Smooth muscle cell (in vitro differentiated cells): ENCODE data around the gene RNF220. TPM values are rescaled to one million over a fixed set of nuclear protein-coding genes. Genes with fewer than 3 reads are reported as not detected.

Source experiments
- DNase-seq: peaks from one replicate; lab custom pipeline; 2025; ENCODE audit not compliant: unreplicated experiment; lab: John Stamatoyannopoulos, UW
- H2AFZ ChIP-seq: fragments of 200-600 bp; sonication (generic); 2 replicates; pipeline ENCODE4 v1.6.0; 2016; ENCODE audit warnings: antibody characterized with exemption, low read depth, mild to moderate bottlenecking
- H3F3A ChIP-seq: fragments of 200-600 bp; sonication (generic); 2 replicates; pipeline ENCODE4 v1.6.0; 2017; ENCODE audit warnings: antibody characterized with exemption, low read depth
- H3K27ac ChIP-seq: fragments of 200-600 bp; sonication (generic); 2 replicates; pipeline ENCODE4 v1.5.1; 2016; ENCODE audit warnings: low read depth, mild to moderate bottlenecking
- H3K27me3 ChIP-seq: fragments of 200-600 bp; sonication (generic); 2 replicates; pipeline ENCODE4 v1.6.1; 2016; ENCODE audit warnings: low read depth, mild to moderate bottlenecking
- H3K36me3 ChIP-seq: fragments of 200-600 bp; sonication (generic); 2 replicates; pipeline ENCODE4 v1.5.1; 2016; ENCODE audit warnings: low read depth
- H3K4me1 ChIP-seq: fragments of 200-600 bp; sonication (generic); 2 replicates; pipeline ENCODE4 v1.5.1; 2016; ENCODE audit warnings: low read depth
- H3K4me2 ChIP-seq: fragments of 200-600 bp; sonication (generic); 2 replicates; pipeline ENCODE4 v1.6.0; 2016; ENCODE audit warnings: mild to moderate bottlenecking
- H3K4me3 ChIP-seq: fragments of 200-600 bp; sonication (generic); 2 replicates; pipeline ENCODE4 v1.5.1; 2016; ENCODE audit warnings: mild to moderate bottlenecking
- H3K79me2 ChIP-seq: fragments of 200-600 bp; sonication (generic); 2 replicates; pipeline ENCODE4 v1.6.0; 2016; ENCODE audit warnings: low read depth, mild to moderate bottlenecking
- H3K9ac ChIP-seq: fragments of 200-600 bp; sonication (generic); 2 replicates; pipeline ENCODE4 v1.6.0; 2016; ENCODE audit warnings: low read depth
- H3K9me3 ChIP-seq: fragments of 200-600 bp; sonication (generic); replicated peaks from 2 replicates; pipeline ENCODE4 v1.5.1; 2016; ENCODE audit warnings: low read depth
- H4K20me1 ChIP-seq: fragments of 200-600 bp; sonication (generic); 2 replicates; pipeline ENCODE4 v1.6.0; 2016; ENCODE audit warnings: low read depth
- WGBS: methylation state at CpG from one replicate; pipeline ENCODE4 v1.1.7; 2016; ENCODE audit warnings: low lambda C conversion rate; 5-methylcytosine and 5-hydroxymethylcytosine counted together
- polyA plus RNA-seq: library from polyadenylated mRNA; unstranded; fragments of >200 nt; fragmentation: Nextera tagmentation; extraction: Ambion mirVana; gene quantifications from 2 replicates; pipeline ENCODE4 v1.2.1, GENCODE V29; 2016
- total RNA-seq: library from RNA; depleted of rRNA; stranded (reverse); fragments of >200 nt; gene quantifications from 2 replicates; pipeline ENCODE4 v1.2.3, GENCODE V29; 2014
- TF ChIP-seq, protein P1 (sequence below): fragments of 200-600 bp; sonication (generic); IDR thresholded peaks from 2 replicates; pipeline ENCODE4 v1.5.1; 2017; ENCODE audit warnings: borderline replicate concordance, mild to moderate bottlenecking, antibody characterized with exemption; ENCODE audit not compliant: insufficient read depth, poor library complexity, severe bottlenecking

Gene RNF220
- total and polyA plus RNA-seq, 2 experiments from 2014 or later: 65.8 to 71.1 TPM

DNA sequence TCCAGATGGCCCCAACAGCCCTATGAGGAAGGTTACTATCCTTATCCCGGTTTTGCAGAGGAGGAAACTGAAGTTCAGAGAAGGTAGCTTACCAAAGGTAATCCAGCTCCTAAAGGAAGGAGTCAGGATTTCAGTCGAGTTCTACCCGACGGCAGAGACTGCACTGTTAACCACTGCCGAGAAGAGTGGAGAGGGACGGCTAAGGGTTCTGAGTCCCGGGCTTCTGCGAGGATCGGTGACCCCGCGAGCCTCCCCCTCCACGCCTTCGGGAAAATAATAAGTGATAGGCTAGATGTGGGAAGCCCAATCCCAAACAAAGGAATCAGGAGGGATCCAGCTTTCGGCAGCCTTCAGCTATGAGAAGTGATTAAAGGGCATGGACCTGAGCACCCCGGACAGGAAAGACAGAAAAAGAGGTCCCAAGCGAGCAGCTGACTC lies 268.6 kb downstream of the RNF220 start:
- Histone ChIP-seq H3K79me2 (no peaks in the 10 kb centered on the region), H3K4me1 (no peaks in the 10 kb centered on the region), H2AFZ (peak overlapping the region; percentile 92), H3F3A (peaks cover 9% of the 10 kb centered on the region), H3K9ac (peak overlapping the region; percentile 72), H3K27me3 (no peaks in the 10 kb centered on the region), H3K4me3 (peak overlapping the region; percentile 60), H3K4me2 (peak overlapping the region; percentile 85), H3K9me3 (no peaks in the 10 kb centered on the region), H3K27ac (peak overlapping the region; percentile 88), H3K36me3 (no peaks in the 10 kb centered on the region), H4K20me1 (no peaks in the 10 kb centered on the region)
- TF ChIP-seq, protein P1, sequence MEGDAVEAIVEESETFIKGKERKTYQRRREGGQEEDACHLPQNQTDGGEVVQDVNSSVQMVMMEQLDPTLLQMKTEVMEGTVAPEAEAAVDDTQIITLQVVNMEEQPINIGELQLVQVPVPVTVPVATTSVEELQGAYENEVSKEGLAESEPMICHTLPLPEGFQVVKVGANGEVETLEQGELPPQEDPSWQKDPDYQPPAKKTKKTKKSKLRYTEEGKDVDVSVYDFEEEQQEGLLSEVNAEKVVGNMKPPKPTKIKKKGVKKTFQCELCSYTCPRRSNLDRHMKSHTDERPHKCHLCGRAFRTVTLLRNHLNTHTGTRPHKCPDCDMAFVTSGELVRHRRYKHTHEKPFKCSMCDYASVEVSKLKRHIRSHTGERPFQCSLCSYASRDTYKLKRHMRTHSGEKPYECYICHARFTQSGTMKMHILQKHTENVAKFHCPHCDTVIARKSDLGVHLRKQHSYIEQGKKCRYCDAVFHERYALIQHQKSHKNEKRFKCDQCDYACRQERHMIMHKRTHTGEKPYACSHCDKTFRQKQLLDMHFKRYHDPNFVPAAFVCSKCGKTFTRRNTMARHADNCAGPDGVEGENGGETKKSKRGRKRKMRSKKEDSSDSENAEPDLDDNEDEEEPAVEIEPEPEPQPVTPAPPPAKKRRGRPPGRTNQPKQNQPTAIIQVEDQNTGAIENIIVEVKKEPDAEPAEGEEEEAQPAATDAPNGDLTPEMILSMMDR: no peak
- no peak for DNase-seq
- 4% methylated on average over 16 of the region's 16 CpGs for WGBS

- 3% methylated on average over 46 of the region's 56 CpGs for WGBS
- H3K4me2 ChIP-seq: peak within 1 kb of the TSS; percentile 89
- TF ChIP-seq, protein P1: no peak
- peak within 1 kb of the TSS; percentile 60 for H3K4me3 ChIP-seq
- peak within 1 kb of the TSS; percentile 88 for H3K27ac ChIP-seq
- peaks cover 9% of the 10 kb centered on the region for H3F3A ChIP-seq
- H3K79me2 ChIP-seq: no peaks in the 10 kb centered on the region
- H3K36me3 ChIP-seq: no peaks in the 10 kb centered on the region
- no peaks in the 10 kb centered on the region for H4K20me1 ChIP-seq
- H3K4me1 ChIP-seq: no peaks in the 10 kb centered on the region
- peak within 1 kb of the TSS; percentile 92 for H2AFZ ChIP-seq
- DNase-seq: peak; percentile 99
- H3K9ac ChIP-seq: peak within 1 kb of the TSS; percentile 72
- H3K27me3 ChIP-seq: no peaks in the 10 kb centered on the region
- H3K9me3 ChIP-seq: no peaks in the 10 kb centered on the region
Observed at GRCh38 chr1:44674113-44675000, 269.3 kb downstream of the RNF220 start, which contains the start of the genes ARMH1 and TMEM53. Gene ARMH1, plus strand, starts transcription at chr1:44674714. Its CDS starts 14,984 bp downstream, at chr1:44689698. Gene TMEM53, minus strand, starts transcription at chr1:44674481. Its CDS starts 90 bp downstream, at chr1:44674391.

DNA sequence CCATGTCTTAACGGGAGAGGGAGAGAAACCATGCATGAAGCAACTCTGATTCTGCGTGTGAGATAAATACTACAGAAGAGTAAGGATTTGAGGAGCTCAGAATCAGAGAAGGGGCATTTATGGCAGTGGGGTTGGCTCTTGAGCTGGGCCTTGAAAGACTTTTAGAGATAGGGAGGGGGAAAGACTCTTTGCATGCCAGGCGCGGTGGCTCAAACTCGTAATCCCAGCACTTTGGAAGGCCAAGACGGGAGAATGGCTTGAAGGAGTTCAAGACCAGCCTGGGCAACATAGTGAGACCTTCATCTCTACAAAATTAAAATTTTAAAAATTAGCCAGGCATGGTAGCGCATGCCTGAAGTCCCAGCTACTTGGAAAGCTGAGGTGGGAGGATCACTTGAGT lies 270.1 kb downstream of the RNF220 start:
- TF ChIP-seq, protein P1: no peak
- no peak overlapping the region for H3K27ac ChIP-seq
- H3K4me3 ChIP-seq: peak overlapping the region; percentile 60
- no peaks in the 10 kb centered on the region for H3K79me2 ChIP-seq
- no peaks in the 10 kb centered on the region for H3K27me3 ChIP-seq
- H4K20me1 ChIP-seq: no peaks in the 10 kb centered on the region
- no peaks in the 10 kb centered on the region for H3K4me1 ChIP-seq
- peaks cover 9% of the 10 kb centered on the region for H3F3A ChIP-seq
- no peak overlapping the region for H3K9ac ChIP-seq
- 88% methylated on average over 7 of the region's 7 CpGs for WGBS
- H3K36me3 ChIP-seq: no peaks in the 10 kb centered on the region
- no peak for DNase-seq
- no peaks in the 10 kb centered on the region for H3K9me3 ChIP-seq
- peak overlapping the region; percentile 82 for H2AFZ ChIP-seq
- peak overlapping the region; percentile 89 for H3K4me2 ChIP-seq
